MM.1S (cell line): ENCODE measurements around the gene BBS12.

ENCODE experiments used
- EZH2 ChIP-seq: fragments of 300-600 bp; sonication (generic); optimal IDR thresholded peaks from 2 replicates; pipeline ENCODE3; 2017; ENCODE audit warnings: low read depth, mild to moderate bottlenecking, antibody characterized with exemption, low read length, mixed read lengths
- EZH2phosphoT487 ChIP-seq: fragments of 300-600 bp; sonication (generic); IDR thresholded peaks from 2 replicates; pipeline ENCODE4 v1.6.1; 2018; ENCODE audit warnings: antibody characterized with exemption, low read length
- TF ChIP-seq, protein P1 (sequence below): fragments of 300-600 bp; sonication (generic); IDR thresholded peaks from 2 replicates; pipeline ENCODE4 v1.5.1; 2016; ENCODE audit warnings: antibody characterized with exemption, low read length, mixed read lengths

DNA sequence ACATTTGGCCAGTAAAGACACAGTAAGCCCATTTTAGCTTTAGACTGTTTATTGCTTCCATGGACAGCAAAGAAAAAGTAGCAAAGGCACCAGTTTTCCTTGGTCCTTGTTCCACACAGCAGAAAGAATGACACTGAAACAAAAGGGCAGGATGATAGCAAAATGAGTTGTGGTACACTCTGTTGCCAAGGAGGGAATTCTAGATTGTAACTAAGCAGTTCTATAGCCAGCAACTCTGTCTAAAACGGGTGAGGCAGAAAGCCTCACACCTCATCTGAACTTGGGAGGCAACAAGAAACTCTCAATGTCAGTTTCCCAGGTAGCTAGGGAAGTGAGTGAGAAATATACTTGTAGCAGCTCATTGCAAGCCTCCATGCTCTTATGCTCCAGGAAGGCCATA lies 39.2 kb downstream of the BBS12 start:
- TF ChIP-seq, protein P1, sequence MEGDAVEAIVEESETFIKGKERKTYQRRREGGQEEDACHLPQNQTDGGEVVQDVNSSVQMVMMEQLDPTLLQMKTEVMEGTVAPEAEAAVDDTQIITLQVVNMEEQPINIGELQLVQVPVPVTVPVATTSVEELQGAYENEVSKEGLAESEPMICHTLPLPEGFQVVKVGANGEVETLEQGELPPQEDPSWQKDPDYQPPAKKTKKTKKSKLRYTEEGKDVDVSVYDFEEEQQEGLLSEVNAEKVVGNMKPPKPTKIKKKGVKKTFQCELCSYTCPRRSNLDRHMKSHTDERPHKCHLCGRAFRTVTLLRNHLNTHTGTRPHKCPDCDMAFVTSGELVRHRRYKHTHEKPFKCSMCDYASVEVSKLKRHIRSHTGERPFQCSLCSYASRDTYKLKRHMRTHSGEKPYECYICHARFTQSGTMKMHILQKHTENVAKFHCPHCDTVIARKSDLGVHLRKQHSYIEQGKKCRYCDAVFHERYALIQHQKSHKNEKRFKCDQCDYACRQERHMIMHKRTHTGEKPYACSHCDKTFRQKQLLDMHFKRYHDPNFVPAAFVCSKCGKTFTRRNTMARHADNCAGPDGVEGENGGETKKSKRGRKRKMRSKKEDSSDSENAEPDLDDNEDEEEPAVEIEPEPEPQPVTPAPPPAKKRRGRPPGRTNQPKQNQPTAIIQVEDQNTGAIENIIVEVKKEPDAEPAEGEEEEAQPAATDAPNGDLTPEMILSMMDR = no peak
- TF ChIP-seq EZH2phosphoT487 = no peak
- no peak for TF ChIP-seq EZH2
